ENCODE measurements around the gene METRNL.

Gene METRNL

GRCh38 chr17:83080858-83081683 lies 1.7 kb downstream of the METRNL start:
- peak; percentile 28 for DNase-seq

DNA sequence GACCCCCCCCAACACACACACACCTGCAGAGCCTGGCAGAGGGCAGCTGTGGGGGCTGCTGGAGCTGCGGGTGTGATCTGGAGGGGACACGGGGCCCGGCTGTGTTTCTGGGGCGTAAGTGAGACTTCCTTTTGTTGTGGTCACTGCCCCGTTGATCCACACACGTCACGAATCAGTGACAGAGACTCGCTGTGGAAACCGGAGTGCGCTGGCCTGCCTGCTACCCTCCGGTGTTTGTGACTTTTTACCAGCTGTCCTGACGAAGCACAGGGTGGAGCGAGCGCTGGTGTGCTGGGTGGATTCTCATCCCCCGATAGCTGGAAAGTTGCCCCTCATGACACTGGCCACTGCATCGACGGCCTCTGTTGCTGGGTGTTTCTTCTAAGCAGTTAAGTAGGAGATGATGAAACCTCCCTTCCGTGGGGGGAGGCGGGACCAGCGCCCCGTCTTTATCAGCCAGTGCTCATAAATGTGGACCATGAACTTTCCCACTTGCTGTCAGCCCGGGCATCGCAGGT lies 2.3 kb downstream of the METRNL start:
- no peak for DNase-seq

- no peak for DNase-seq
These were observed 3.0 kb downstream of the METRNL start for GRCh38 chr17:83082424-83082823.

DNA sequence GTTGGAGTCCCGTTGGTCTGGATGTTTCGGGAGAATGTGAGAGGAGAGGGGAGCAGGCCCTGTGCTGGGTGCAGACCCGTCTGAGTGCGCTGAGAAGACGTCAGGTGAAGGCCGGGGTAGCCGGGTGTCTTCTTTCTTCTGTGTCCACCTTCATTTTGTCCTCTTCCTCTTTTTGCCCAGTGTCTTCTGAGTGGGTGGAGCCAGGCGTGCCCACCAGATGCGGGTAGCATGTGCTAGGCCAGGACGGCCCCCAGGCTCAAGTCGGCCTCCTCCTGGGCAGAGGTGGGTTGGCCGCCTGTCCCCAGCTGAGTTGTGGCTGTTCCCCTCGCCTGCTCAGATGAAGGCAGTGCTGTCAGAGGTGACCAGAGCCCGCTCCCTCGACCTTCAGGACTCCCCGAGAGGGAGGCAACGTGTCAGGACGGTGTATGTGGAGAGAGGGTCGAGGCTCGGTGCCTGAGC lies 3.5 kb downstream of the METRNL start:
- DNase-seq = no peak

GRCh38 chr17:83083368-83084201 lies 4.2 kb downstream of the METRNL start:
- DNase-seq = peak; percentile 46

DNA sequence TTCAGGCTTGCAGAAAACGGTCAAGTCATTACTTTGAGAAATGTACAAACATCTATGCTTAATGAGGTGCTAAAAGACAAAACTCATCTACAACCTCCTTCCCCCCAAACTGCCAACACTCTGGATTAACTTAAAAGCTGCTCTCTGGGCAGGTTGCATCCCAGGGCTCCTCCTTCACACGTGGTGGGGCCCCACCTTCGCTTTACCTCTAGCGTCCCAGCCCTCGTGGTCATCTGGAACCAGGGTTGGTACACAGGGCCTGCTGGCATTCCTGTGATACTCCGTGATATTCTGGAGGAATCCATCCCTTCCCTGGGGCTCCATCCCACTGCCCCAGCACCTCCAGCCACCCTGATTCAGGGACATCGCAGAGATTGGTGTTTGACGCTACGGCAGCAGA lies 4.8 kb downstream of the METRNL start:
- DNase-seq = no peak

- DNase-seq = no peak
These were observed 5.2 kb downstream of the METRNL start for GRCh38 chr17:83084621-83085056.

GRCh38 chr17:83085103-83085502 lies 5.7 kb downstream of the METRNL start:
- no peak for DNase-seq

GRCh38 chr17:83085526-83086198 lies 6.3 kb downstream of the METRNL start:
- DNase-seq = no peak

GRCh38 chr17:83086199-83086880 lies 6.9 kb downstream of the METRNL start:
- DNase-seq = no peak

DNA sequence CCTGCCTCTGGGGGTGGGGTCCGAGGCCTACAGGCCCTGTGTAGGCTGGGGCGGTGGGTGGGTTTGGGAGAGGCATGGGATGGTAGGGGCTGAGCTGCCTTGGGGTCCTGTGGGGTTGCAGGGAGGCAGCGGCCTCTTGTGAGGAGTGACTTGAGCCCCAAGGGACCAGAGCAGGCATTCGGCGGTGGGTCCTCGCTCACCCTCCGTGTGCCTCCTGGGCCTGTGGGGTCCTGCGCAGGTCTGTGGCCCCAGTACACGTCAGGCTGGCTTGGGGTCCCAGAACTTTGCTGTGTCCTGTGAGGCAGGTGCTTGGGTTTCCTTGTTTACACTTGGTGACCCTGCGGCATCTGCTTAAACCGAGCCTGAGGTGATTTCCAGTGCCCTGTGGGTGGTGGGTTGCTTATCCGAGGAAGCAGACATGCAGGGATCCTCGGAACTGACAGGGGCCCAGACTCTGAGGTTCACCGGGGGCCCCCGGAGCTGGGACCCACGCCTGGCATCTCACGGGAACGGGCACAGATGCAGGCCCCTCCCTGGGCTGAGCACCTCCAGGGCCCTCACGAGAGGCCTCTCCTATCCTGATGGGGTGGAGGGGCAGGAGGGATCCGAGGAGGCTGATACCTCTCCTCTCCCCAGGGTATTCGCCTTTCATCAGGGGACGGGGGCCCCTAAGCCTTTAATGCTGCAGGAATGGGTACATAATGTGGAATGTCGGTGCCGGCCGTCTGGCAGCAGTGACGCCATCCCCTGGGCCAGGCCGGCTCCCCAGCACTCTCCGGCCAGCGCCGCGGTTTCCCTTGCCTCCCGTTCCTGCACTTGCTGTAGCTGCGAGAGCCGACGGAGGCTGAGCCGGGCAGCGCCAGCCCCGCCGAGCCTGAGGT lies 7.7 kb downstream of the METRNL start:
- DNase-seq = no peak

DNA sequence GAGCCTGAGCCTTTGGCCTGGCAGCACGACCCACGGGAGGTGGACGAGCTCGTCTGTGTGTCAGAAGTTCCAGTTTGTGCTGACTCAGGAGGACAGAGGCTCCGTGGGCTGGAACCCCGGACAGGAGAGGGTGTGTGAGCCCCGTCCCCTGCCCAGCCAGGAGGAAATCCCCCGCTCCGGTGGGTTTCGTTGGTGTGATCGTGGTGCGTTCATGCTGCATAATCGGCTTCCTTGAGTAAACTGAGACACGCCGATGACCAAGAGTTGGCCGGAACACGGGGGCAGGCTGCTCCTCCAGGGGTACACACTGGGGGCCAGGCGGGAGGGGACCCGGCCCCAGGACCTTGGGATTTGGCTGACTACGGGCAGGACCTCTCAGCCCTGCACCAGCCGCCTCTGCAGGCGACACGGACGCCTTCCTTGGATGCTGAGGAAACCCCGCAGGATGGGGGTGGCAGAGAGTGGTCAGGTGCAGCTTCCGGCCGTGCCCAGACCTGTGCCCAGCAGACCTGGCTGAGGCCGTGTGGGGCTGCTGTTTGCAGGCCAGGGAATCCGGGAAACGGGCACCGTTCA lies 8.5 kb downstream of the METRNL start:
- DNase-seq = no peak

DNA sequence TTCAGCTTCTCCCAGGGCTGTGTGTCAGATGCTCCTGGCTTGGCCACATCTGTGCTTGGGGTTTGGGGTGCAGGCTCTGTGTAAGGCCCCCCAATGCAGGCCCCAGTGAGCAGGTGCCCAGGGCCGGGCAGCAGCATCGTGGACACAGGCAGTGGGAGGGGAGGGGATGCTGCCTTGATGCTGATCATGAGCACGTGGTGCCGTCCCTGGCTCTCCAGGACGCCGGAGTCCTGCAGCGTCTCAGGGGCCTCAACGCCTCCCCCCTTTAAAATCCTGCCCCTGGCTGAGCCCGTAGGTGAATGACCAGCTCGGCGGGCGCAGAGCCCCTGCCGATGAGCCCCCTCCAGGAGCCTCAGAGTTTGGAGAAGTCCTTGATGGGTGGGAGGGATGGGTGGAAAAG lies 9.0 kb downstream of the METRNL start:
- no peak for DNase-seq

GRCh38 chr17:83088909-83089308 lies 9.5 kb downstream of the METRNL start:
- DNase-seq = no peak

DNA sequence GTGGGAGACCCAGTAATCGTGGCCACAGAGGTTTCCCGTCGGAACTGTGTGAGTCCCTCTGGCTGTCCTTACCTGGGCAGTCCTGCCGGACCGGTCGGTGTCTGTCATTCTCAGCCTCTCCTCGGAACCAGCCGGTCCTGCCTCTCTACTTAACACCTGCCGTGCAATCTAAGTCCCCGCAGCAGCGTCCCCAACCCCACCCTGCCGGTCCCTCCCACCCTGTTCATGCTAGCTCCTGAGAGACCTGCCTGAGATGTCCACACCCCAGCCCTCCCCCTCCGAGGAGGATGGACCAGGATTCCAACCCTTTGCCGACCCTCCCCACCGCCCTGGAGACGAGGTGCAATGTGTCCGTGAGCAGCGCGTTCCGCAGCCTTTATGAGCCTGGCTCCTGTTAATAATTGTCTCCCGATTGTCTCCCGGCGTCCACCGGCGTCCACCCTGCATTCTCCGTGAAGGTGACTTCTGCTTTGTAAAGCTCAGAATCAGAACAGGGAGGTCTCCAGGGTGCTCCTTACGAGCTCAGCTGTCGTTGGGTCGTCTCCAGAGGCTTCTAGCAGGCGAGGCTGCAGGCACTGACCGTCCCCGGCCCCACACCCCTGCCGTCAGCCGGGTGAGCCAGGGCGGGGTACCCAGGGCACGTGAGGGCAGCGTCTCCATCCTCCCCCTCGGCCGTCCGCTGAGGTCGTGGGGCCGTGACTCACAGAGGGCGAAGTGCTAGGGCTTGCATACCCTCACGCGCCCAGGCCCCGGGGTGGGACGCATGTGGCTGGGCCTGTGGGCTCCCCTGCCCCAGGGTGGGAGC lies 10.1 kb downstream of the METRNL start:
- DNase-seq = no peak

- DNase-seq = no peak
These were observed 11.2 kb downstream of the METRNL start for GRCh38 chr17:83090444-83091256.

DNA sequence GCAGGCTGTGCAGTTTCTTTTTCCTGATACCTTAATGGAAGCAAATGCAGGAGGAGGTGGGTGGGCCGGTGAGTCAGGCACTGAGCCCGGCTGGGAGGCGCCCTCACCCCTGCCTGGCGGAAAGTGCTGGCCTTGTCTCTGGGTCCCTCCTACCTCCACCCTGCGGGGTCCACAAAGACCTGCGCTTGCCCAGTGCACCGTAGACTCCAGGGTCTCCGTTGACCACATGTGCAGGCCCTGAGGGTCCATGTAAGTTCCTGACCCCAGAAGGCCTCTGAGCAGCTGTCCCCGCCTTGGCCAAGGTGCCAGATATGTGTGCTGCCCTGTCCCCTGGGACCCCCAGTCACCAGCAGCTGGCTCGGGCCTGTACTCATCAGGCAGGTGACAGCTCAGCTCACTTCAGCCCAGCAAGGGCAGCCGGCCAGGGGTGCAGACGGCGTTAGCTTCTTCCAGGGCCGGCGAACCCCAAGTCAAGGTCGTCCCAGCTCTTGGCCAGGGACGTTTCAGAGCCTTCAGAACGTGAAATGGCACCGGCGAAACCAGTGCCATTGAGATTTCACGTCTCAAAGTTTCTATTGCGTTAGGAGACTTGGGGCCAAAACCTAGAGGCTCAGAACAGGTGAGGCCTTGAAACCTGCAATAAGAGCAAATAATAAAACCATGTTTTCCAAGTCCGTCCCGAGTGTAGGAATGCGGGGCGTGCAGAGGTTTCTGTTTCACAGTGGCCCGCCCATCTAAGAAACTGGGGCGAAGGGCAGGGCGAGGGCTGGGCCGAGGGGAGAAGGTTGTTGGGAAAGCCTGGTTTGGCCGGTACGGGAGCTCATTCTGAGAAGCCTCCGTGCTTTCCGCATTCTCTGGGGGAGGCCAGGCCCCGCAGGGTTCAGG lies 12.1 kb downstream of the METRNL start:
- no peak for DNase-seq

DNA sequence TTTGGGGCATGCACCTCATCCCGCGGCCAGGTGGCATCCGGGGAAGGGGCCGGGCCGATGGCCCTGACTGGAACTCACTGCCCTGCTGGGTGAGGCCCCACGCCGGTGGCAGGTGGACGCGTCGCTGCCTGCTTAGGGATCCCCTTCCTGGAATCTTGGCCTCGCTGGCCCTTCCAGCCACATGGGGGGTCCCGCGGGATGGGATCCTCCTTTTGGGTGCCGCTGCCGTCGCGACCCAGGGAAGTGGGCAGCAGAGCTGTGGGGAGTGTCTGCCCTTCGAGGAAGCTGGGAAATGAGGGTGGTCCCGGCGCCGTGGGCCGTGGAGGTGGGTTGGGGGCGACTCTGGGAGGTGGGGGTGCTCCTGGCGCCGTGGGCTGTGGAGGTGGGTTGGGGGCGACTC lies 12.8 kb downstream of the METRNL start:
- no peak for DNase-seq
